Fibroblast of lung (primary cell): ENCODE measurements around the gene CUBN. TPM values are rescaled to one million over a fixed set of nuclear protein-coding genes. Genes with fewer than 3 reads are reported as not detected.

Experiments
- DNase-seq, 2 donors: peaks; one replicate each; pipeline versions ENCODE4 v3.0.0 to v3.0.0-alpha.2; 2010; ENCODE audit warnings: low read depth in 2 of 2
- H2AFZ ChIP-seq: 2 replicates; pipeline ENCODE4 v1.5.1; 2012; ENCODE audit warnings: low read length, control low read depth, inconsistent platforms
- H3K27ac ChIP-seq: 2 replicates; pipeline ENCODE4 v1.5.1; 2011; ENCODE audit warnings: low read length, control low read depth; ENCODE audit not compliant: insufficient read depth
- H3K27me3 ChIP-seq: 2 replicates; pipeline ENCODE4 v1.5.1; 2011; ENCODE audit warnings: mild to moderate bottlenecking, low read length; ENCODE audit not compliant: control insufficient read depth, insufficient read depth
- H3K36me3 ChIP-seq: 2 replicates; pipeline ENCODE4 v1.5.1; 2011; ENCODE audit warnings: low read length; ENCODE audit not compliant: control insufficient read depth, insufficient read depth
- H3K4me1 ChIP-seq: 2 replicates; pipeline ENCODE4 v1.5.1; 2011; ENCODE audit warnings: low read length; ENCODE audit not compliant: control insufficient read depth, insufficient read depth; ENCODE audit errors: extremely low read depth
- H3K4me2 ChIP-seq: 2 replicates; pipeline ENCODE4 v1.5.1; 2011; ENCODE audit warnings: low read length, control low read depth; ENCODE audit not compliant: insufficient read depth; ENCODE audit errors: extremely low read depth
- H3K4me3 ChIP-seq, 4 experiments: fragments of 200-600 bp in 1 of 4; sonication (generic) in 1 of 4; replicated peaks in 1 of 4; 2 replicates each; pipeline ENCODE4 v1.5.1; 2011 to 2016; ENCODE audit warnings: low read length in 4 of 4, low read depth in 3 of 4, mild to moderate bottlenecking in 3 of 4, control low read depth in 2 of 4, inconsistent platforms in 1 of 4, mixed read lengths in 1 of 4; ENCODE audit not compliant: insufficient read depth in 1 of 4; ENCODE audit errors: control extremely low read depth in 1 of 4
- H3K79me2 ChIP-seq: 2 replicates; pipeline ENCODE4 v1.5.1; 2012; ENCODE audit warnings: mild to moderate bottlenecking, low read length, inconsistent platforms; ENCODE audit not compliant: control insufficient read depth, insufficient read depth
- H3K9ac ChIP-seq: 2 replicates; pipeline ENCODE4 v1.5.1; 2011; ENCODE audit warnings: mild to moderate bottlenecking, low read length, control low read depth; ENCODE audit not compliant: insufficient read depth
- H3K9me3 ChIP-seq: 2 replicates; pipeline ENCODE4 v1.5.1; 2012; ENCODE audit warnings: low read depth, low read length; ENCODE audit not compliant: control insufficient read depth, insufficient read depth
- H4K20me1 ChIP-seq: 2 replicates; pipeline ENCODE4 v1.5.1; 2011; ENCODE audit warnings: low read length; ENCODE audit not compliant: control insufficient read depth, insufficient read depth; ENCODE audit errors: extremely low read depth
- CTCF ChIP-seq, 2 donors: IDR thresholded peaks in 1 of 2; conservative IDR thresholded peaks in 1 of 2; 1 replicate in 1 of 2; 2 replicates in 1 of 2; pipeline ENCODE4 v1.5.1; 2011 to 2012; ENCODE audit warnings: low read length in 2 of 2, control low read depth in 1 of 2, inconsistent platforms in 1 of 2, low read depth in 1 of 2, mild to moderate bottlenecking in 1 of 2
- EZH2 ChIP-seq: IDR thresholded peaks from 2 replicates; pipeline ENCODE4 v1.5.1; 2012; ENCODE audit warnings: low read length, control low read depth, mild to moderate bottlenecking; ENCODE audit errors: missing control alignments
- polyA plus RNA-seq, 2 donors: library from polyadenylated mRNA; depleted of rRNA in 1 of 2; stranded (reverse) in 1 of 2; unstranded in 1 of 2; fragments of >200 nt; gene quantifications; 2 replicates each; pipeline ENCODE4 v1.2.1, GENCODE V29; 2011 to 2012; ENCODE audit warnings: missing spikeins in 1 of 2
- total RNA-seq: library from RNA; depleted of rRNA; stranded (reverse); fragments of >200 nt; gene quantifications from 2 replicates; pipeline ENCODE4 v1.2.1, GENCODE V29; 2014

The CUBN gene
- total and polyA plus RNA-seq, 2 donors (not counting 1 experiment from before 2014, with no cell fraction given), result 1.3 to 1.5 TPM

- no peak overlapping the region for H2AFZ ChIP-seq
- peaks cover 3% of the 10 kb centered on the region for H3K4me1 ChIP-seq
- peak in 1 of 2 donors; percentile 20 for DNase-seq
- TF ChIP-seq EZH2 (no peak), CTCF (conservative IDR thresholded peaks at IDR 0.05 in 1 of 2, IDR thresholded peaks at IDR 0.05 in 1 of 2; ENCODE audit: low read depth in 1 of 2, low read length in 2 of 2) (no peak)
- H3K4me3 ChIP-seq, result no peak overlapping the region
- H3K9me3 ChIP-seq, result no peaks in the 10 kb centered on the region
- H3K27me3 ChIP-seq, result no peaks in the 10 kb centered on the region
- no peak overlapping the region for H3K9ac ChIP-seq
- no peaks in the 10 kb centered on the region for H3K79me2 ChIP-seq
- H3K27ac ChIP-seq, result peak overlapping the region; percentile 3
- H3K4me2 ChIP-seq, result no peak overlapping the region
- no peaks in the 10 kb centered on the region for H3K36me3 ChIP-seq
- no peaks in the 10 kb centered on the region for H4K20me1 ChIP-seq
These were observed 44.4 kb downstream of the CUBN start for GRCh38 chr10:17085011-17085725.

GRCh38 chr10:17084258-17084657 is 45.4 kb downstream of the CUBN start:
- DNase-seq, result no peak
- no peak overlapping the region for H2AFZ ChIP-seq
- TF ChIP-seq CTCF (conservative IDR thresholded peaks at IDR 0.05 in 1 of 2, IDR thresholded peaks at IDR 0.05 in 1 of 2; ENCODE audit: low read depth in 1 of 2, low read length in 2 of 2), result no peak
- TF ChIP-seq EZH2, result no peak
- H3K36me3 ChIP-seq, result no peaks in the 10 kb centered on the region
- no peak overlapping the region for H3K4me2 ChIP-seq
- H3K9ac ChIP-seq, result no peak overlapping the region
- no peak overlapping the region for H3K4me3 ChIP-seq
- no peak overlapping the region for H3K27ac ChIP-seq
- H3K9me3 ChIP-seq, result no peaks in the 10 kb centered on the region
- peaks cover 3% of the 10 kb centered on the region for H3K4me1 ChIP-seq
- H3K79me2 ChIP-seq, result no peaks in the 10 kb centered on the region
- no peaks in the 10 kb centered on the region for H4K20me1 ChIP-seq
- no peaks in the 10 kb centered on the region for H3K27me3 ChIP-seq

- Histone ChIP-seq H3K9me3 (no peaks in the 10 kb centered on the region), H3K9ac (no peak overlapping the region), H3K27me3 (no peaks in the 10 kb centered on the region), H3K27ac (no peak overlapping the region), H3K4me2 (no peak overlapping the region), H3K79me2 (no peaks in the 10 kb centered on the region), H2AFZ (no peak overlapping the region), H3K36me3 (no peaks in the 10 kb centered on the region), H3K4me3 (no peak overlapping the region), H3K4me1 (peaks cover 8% of the 10 kb centered on the region), H4K20me1 (no peaks in the 10 kb centered on the region)
- DNase-seq, result no peak
- no peak for TF ChIP-seq CTCF (conservative IDR thresholded peaks at IDR 0.05 in 1 of 2, IDR thresholded peaks at IDR 0.05 in 1 of 2; ENCODE audit: low read depth in 1 of 2, low read length in 2 of 2)
- TF ChIP-seq EZH2, result no peak
These were observed 48.2 kb downstream of the CUBN start for GRCh38 chr10:17081431-17081830.
